Heart right ventricle (tissue), 16 donors: ENCODE data around the gene CYP24A1. TPM values are rescaled to one million over a fixed set of nuclear protein-coding genes. Genes with fewer than 3 reads are reported as not detected.
A peak's percentile ranks its signal among the peaks of the same experiment; 100 is the strongest.
"Not testable (repeated sequence)": the region's sequence is repeated elsewhere in the genome, so short reads cannot be mapped to it uniquely, and the experiment has no call there.

ENCODE experiments used
- ATAC-seq, 8 donors: fragments of 200-7000 bp; cut with Tn5 transposase; one replicate each; pipeline ENCODE4 v1.9.1; 2020; ENCODE audit warnings: mild to moderate bottlenecking in 8 of 8, moderate library complexity in 8 of 8, moderate number of reproducible peaks in 1 of 8
- DNase-seq, 2 donors: peaks; one replicate each; pipeline ENCODE4 v3.0.0-alpha.2; 2020
- H3K27ac ChIP-seq, 10 donors: fragments of 200-600 bp; sonication (generic) in 2 of 10; one replicate each; pipeline versions ENCODE4 v1.5.0 to v1.8.0; 2020 to 2022; ENCODE audit warnings: mild to moderate bottlenecking in 3 of 10
- H3K27me3 ChIP-seq, 7 donors: fragments of 200-600 bp; one replicate each; pipeline ENCODE4 v1.8.0; 2021 to 2022; ENCODE audit warnings: mild to moderate bottlenecking in 2 of 7
- H3K36me3 ChIP-seq, 9 donors: fragments of 200-600 bp; sonication (generic) in 1 of 9; one replicate each; pipeline versions ENCODE4 v1.5.0 to v1.8.0; 2020 to 2022; ENCODE audit warnings: mild to moderate bottlenecking in 2 of 9
- H3K4me1 ChIP-seq, 9 donors: fragments of 200-600 bp; sonication (generic) in 1 of 9; one replicate each; pipeline versions ENCODE4 v1.5.0 to v1.8.0; 2020 to 2022; ENCODE audit warnings: mild to moderate bottlenecking in 4 of 9
- H3K4me3 ChIP-seq, 10 donors: fragments of 200-600 bp; sonication (generic) in 2 of 10; one replicate each; pipeline versions ENCODE4 v1.5.0 to v1.8.0; 2020 to 2022; ENCODE audit warnings: mild to moderate bottlenecking in 7 of 10, moderate library complexity in 2 of 10
- H3K9me3 ChIP-seq, 11 donors: fragments of 200-600 bp in 10 of 11; sonication (generic) in 2 of 11; one replicate each; pipeline versions ENCODE4 v1.5.0 to v1.8.0; 2013 to 2022; ENCODE audit warnings: mild to moderate bottlenecking in 2 of 11, control low read depth in 1 of 11, moderate library complexity in 1 of 11
- WGBS, 2 donors: extraction: QIAGEN DNeasy Blood & Tissue Kit; methylation state at CpG; one replicate each; pipeline ENCODE4 v1.1.7; 2013; ENCODE audit warnings: inconsistent platforms in 1 of 2; 5-methylcytosine and 5-hydroxymethylcytosine counted together
- intact Hi-C, 10 donors: fragments of 100-400 bp; cut with DNase I; formaldehyde crosslinking; loops; one replicate each; pipeline versions ENCODE4 v1.11.1 to v1.14.2; 2022
- polyA plus RNA-seq, 2 donors: library from polyadenylated mRNA; stranded (reverse); fragments of 200-250 nt; gene quantifications; one replicate each; pipeline ENCODE4 v1.2.3, GENCODE V29; 2013
- total RNA-seq, 10 donors: library from RNA; stranded (reverse); fragmentation: NEBNext Ultra II Directional in 3 of 10; extraction: Animal tissue kit (Norgen Biotek cat#: 25700) in 3 of 10; gene quantifications; one replicate each; pipeline versions ENCODE4 v1.2.1 to v1.2.4, GENCODE V29; 2021 to 2023
- TF ChIP-seq, protein P1 (sequence below), 9 donors: fragments of 200-600 bp; sonication (generic) in 2 of 9; IDR thresholded peaks; one replicate each; pipeline versions ENCODE4 v1.5.0 to v1.8.0; 2021 to 2022; ENCODE audit warnings: antibody characterized with exemption in 9 of 9, mild to moderate bottlenecking in 5 of 9, moderate library complexity in 1 of 9
- donor health status: Arrhythmogenic right ventricular cardiomyopathy.
- donor health status: ischemic (EF 13 %, LVEDD 7.1; RV severe dilation, severe dysfunction).
- donor health status: healthy with polysubstance abuse.
- donor health status: DM: no; HTN: yes; CAD: no.
- donor health status: DM: no; HTN: no; CAD: no.
- donor health status: ischemic (EF 25% LVEDD 6.9; RV normal size, moderate dysfunction).
- donor health status: ischemic (EF 25% LVEDD 5.7; RV mildly dilated, moderate dysfunction).
- donor health status: healthy.
- donor health status: DM: yes; HTN: yes; CAD: no.
- donor health status: Ischemic cardiomyopathy.
- donor health status: ischemic (EF 35%, LVEDD 5.7; RV mildly dilated, moderate dysfunction).
- donor health status: nonischemic (EF 11% LVEDD 7.7; RV severe dilation, severe dysfunction).
- donor health status: DM: yes; HTN: yes; CAD: no.
- donor health status: PGD.
- donor health status: ischemic (EF 29% LVEDD 5.4; RV normal size, mild dysfunction).
- donor health status: nonischemic (EF 23%, LVEDD 6.1; RV moderate dilation, normal function).

The CYP24A1 gene
- total and polyA plus RNA-seq, 12 donors = not detected

GRCh38 chr20:54132612-54133433 lies 41.0 kb downstream of the CYP24A1 start:
- ATAC-seq = peak in 6 of 8 donors; percentile 29 to 93 (median 58)
- Histone ChIP-seq H3K27ac (peak overlapping the region in 1 of 10 donors; percentile 78), H3K4me1 (peaks cover 0 to 25% (median 0%) of the 10 kb centered on the region in 9 donors), H3K4me3 (no peak overlapping the region), H3K27me3 (peaks cover 0 to 16% (median 8%) of the 10 kb centered on the region in 7 donors), H3K36me3 (no peaks in the 10 kb centered on the region), H3K9me3 (peaks cover 0 to 9% (median 4%) of the 10 kb centered on the region in 11 donors)
- intact Hi-C loops = no loop called here
- WGBS, 2 donors = 45 to 49% methylated on average over 6 of the region's 6 CpGs
- no peak for DNase-seq
- TF ChIP-seq, protein P1, sequence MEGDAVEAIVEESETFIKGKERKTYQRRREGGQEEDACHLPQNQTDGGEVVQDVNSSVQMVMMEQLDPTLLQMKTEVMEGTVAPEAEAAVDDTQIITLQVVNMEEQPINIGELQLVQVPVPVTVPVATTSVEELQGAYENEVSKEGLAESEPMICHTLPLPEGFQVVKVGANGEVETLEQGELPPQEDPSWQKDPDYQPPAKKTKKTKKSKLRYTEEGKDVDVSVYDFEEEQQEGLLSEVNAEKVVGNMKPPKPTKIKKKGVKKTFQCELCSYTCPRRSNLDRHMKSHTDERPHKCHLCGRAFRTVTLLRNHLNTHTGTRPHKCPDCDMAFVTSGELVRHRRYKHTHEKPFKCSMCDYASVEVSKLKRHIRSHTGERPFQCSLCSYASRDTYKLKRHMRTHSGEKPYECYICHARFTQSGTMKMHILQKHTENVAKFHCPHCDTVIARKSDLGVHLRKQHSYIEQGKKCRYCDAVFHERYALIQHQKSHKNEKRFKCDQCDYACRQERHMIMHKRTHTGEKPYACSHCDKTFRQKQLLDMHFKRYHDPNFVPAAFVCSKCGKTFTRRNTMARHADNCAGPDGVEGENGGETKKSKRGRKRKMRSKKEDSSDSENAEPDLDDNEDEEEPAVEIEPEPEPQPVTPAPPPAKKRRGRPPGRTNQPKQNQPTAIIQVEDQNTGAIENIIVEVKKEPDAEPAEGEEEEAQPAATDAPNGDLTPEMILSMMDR (IDR thresholded peaks at IDR 0.05) = no peak

- Histone ChIP-seq H3K9me3 (peaks cover 0 to 9% (median 4%) of the 10 kb centered on the region in 11 donors), H3K4me1 (peaks cover 0 to 25% (median 0%) of the 10 kb centered on the region in 9 donors), H3K36me3 (no peaks in the 10 kb centered on the region), H3K4me3 (no peak overlapping the region), H3K27ac (peak overlapping the region in 1 of 10 donors; percentile 63), H3K27me3 (peaks cover 0 to 13% (median 4%) of the 10 kb centered on the region in 7 donors)
- TF ChIP-seq, protein P1 (IDR thresholded peaks at IDR 0.05) = no peak
- WGBS, 2 donors = 83 to 87% methylated on average over 8 of the region's 8 CpGs
- intact Hi-C loops = no loop called here
- DNase-seq (no peak), ATAC-seq (no peak)
These were observed 41.8 kb downstream of the CYP24A1 start for GRCh38 chr20:54131675-54132611.

- DNase-seq, ATAC-seq, H3K27me3 ChIP-seq, H3K27ac ChIP-seq, H3K4me3 ChIP-seq, H3K36me3 ChIP-seq, H3K9me3 ChIP-seq, intact Hi-C loops: not testable (repeated sequence)
- WGBS, 2 donors = 95 to 100% methylated on average over 4 of the region's 4 CpGs
- peaks cover 0 to 25% (median 0%) of the 10 kb centered on the region in 9 donors for H3K4me1 ChIP-seq
These were observed 42.7 kb downstream of the CYP24A1 start for GRCh38 chr20:54131125-54131524.

DNA sequence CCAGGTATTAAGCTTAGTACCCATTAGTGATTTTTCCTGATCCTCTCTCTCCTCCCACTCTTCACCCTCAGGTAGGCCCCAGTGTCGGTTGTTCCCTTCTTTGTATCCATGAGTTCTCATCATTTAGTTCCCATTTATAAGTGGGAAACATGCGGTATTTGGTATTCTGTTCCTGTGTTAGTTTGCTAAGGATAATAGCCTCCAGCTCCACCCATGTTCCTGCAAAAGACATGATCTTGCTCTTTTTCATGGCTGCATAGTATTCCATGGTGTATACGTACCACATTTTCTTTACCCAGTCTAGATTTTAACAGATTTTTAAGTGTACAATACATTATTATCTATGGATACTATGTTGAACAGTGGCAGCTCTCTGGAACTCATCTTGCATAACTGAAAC lies 44.4 kb downstream of the CYP24A1 start:
- 96 to 97% methylated on average over 3 of the region's 3 CpGs for WGBS, 2 donors
- DNase-seq = no peak
- H3K27ac ChIP-seq = no peak overlapping the region
- no peaks in the 10 kb centered on the region for H3K36me3 ChIP-seq
- peaks cover 0 to 9% (median 4%) of the 10 kb centered on the region in 11 donors for H3K9me3 ChIP-seq
- ATAC-seq = no peak
- no peak overlapping the region for H3K4me3 ChIP-seq
- H3K4me1 ChIP-seq = peaks cover 0 to 25% (median 0%) of the 10 kb centered on the region in 9 donors
- intact Hi-C loops = no loop called here
- TF ChIP-seq, protein P1 (IDR thresholded peaks at IDR 0.05) = no peak
- peaks cover 0 to 6% (median 0%) of the 10 kb centered on the region in 7 donors for H3K27me3 ChIP-seq
